ENCODE results near the gene ELP2. TPM values are rescaled to one million over a fixed set of nuclear protein-coding genes. Genes with fewer than 3 reads are reported as not detected.

ELP2 gene
- total and polyA plus RNA-seq, 4 donors: 27.3 to 78.1 (median 50.9) TPM

- no peak for TF ChIP-seq SP1 (IDR thresholded peaks at IDR 0.05)
- no peak for TF ChIP-seq RXRA (IDR thresholded peaks at IDR 0.05)
- TF ChIP-seq FOXA2 (IDR thresholded peaks at IDR 0.05): peak; percentile 9
- TF ChIP-seq FOXA1 (IDR thresholded peaks at IDR 0.05): peak; percentile 14
- no peak for TF ChIP-seq MAX (IDR thresholded peaks at IDR 0.05)
- no peak for TF ChIP-seq HNF4A (conservative IDR thresholded peaks at IDR 0.05)
- DNase-seq (ENCODE audit: low spot score): no peak
- WGBS: 56% methylated on average over 3 of the region's 3 CpGs
- Histone ChIP-seq H3K4me1 (ENCODE audit: control insufficient read depth in 4 of 4, insufficient read depth in 4 of 4, low read length in 3 of 4) (no peaks in the 10 kb centered on the region), H3K4me3 (ENCODE audit: low read depth in 1 of 3, low read length in 3 of 3) (no peak overlapping the region), H3K27me3 (ENCODE audit: control insufficient read depth in 4 of 4, insufficient read depth in 4 of 4, low read length in 3 of 4) (no peaks in the 10 kb centered on the region), H3K9ac (ENCODE audit: low read depth in 1 of 2, low read length in 2 of 2) (no peak overlapping the region), H3K9me3 (ENCODE audit: control insufficient read depth in 4 of 4, low read length in 3 of 4) (no peaks in the 10 kb centered on the region), H3K36me3 (ENCODE audit: control insufficient read depth in 4 of 4, insufficient read depth in 3 of 4, low read depth in 1 of 4, low read length in 3 of 4) (peaks cover 0 to 36% (median 22%) of the 10 kb centered on the region in 4 donors), H3K27ac (ENCODE audit: low read depth in 1 of 2, low read length in 2 of 2) (no peak overlapping the region)
Observed at GRCh38 chr18:36120297-36120696, 9.4 kb upstream of the ELP2 start.

- WGBS: 96% methylated on average over 4 of the region's 4 CpGs
Observed at GRCh38 chr18:36124841-36125240, 4.9 kb upstream of the ELP2 start.

More at GRCh38 chr18:36124841-36125240, 4.9 kb upstream of the ELP2 start:
- no peak overlapping the region for H3K9ac ChIP-seq (ENCODE audit: low read depth in 1 of 2, low read length in 2 of 2)
- DNase-seq (ENCODE audit: low spot score): no peak
- no peaks in the 10 kb centered on the region for H3K27me3 ChIP-seq (ENCODE audit: control insufficient read depth in 4 of 4, insufficient read depth in 4 of 4, low read length in 3 of 4)
- no peaks in the 10 kb centered on the region for H3K9me3 ChIP-seq (ENCODE audit: control insufficient read depth in 4 of 4, low read length in 3 of 4)
- no peak overlapping the region for H3K4me3 ChIP-seq (ENCODE audit: low read depth in 1 of 3, low read length in 3 of 3)
- no peak overlapping the region for H3K27ac ChIP-seq (ENCODE audit: low read depth in 1 of 2, low read length in 2 of 2)
- peaks cover 2 to 10% (median 6%) of the 10 kb centered on the region in 4 donors for H3K4me1 ChIP-seq (ENCODE audit: control insufficient read depth in 4 of 4, insufficient read depth in 4 of 4, low read length in 3 of 4)
- no peak for TF ChIP-seq HNF4G (IDR thresholded peaks at IDR 0.05)
- TF ChIP-seq YY1 (IDR thresholded peaks at IDR 0.05): no peak
- TF ChIP-seq CTCF (IDR thresholded peaks at IDR 0.05; ENCODE audit: low read depth, low read length, missing input control): no peak
- TF ChIP-seq EGR1 (IDR thresholded peaks at IDR 0.05; ENCODE audit: low read depth in 2 of 2): no peak
- TF ChIP-seq ZBTB33 (IDR thresholded peaks at IDR 0.05): no peak
- no peak for TF ChIP-seq FOXA2 (IDR thresholded peaks at IDR 0.05)
- no peak for TF ChIP-seq ATF3 (IDR thresholded peaks at IDR 0.05)
- no peak for TF ChIP-seq FOXA1 (IDR thresholded peaks at IDR 0.05)
- TF ChIP-seq RXRA (IDR thresholded peaks at IDR 0.05): no peak
- TF ChIP-seq REST (IDR thresholded peaks at IDR 0.05): no peak
- no peak for TF ChIP-seq TAF1 (conservative IDR thresholded peaks at IDR 0.05)
- no peak for TF ChIP-seq MAX (IDR thresholded peaks at IDR 0.05)
- TF ChIP-seq SP1 (IDR thresholded peaks at IDR 0.05): no peak
- TF ChIP-seq NR2F2 (IDR thresholded peaks at IDR 0.05): no peak
- TF ChIP-seq GABPA (IDR thresholded peaks at IDR 0.05 in 1 of 2, conservative IDR thresholded peaks at IDR 0.05 in 1 of 2): no peak
- TF ChIP-seq RAD21 (IDR thresholded peaks at IDR 0.05): no peak
- TF ChIP-seq JUND (IDR thresholded peaks at IDR 0.05): no peak
- TF ChIP-seq HNF4A (conservative IDR thresholded peaks at IDR 0.05): no peak
- H3K36me3 ChIP-seq (ENCODE audit: control insufficient read depth in 4 of 4, insufficient read depth in 3 of 4, low read depth in 1 of 4, low read length in 3 of 4): peaks cover 0 to 24% (median 13%) of the 10 kb centered on the region in 4 donors

Data from liver (tissue), 9 donors.